Measurements from ENCODE around the gene HSP90AB1.
A peak's percentile ranks its signal among the peaks of the same experiment; 100 is the strongest.

The HSP90AB1 gene

GRCh38 chr6:44255871-44256774 is 9.2 kb downstream of the HSP90AB1 start:
- DNase-seq (ENCODE audit: low spot score): no peak

- no peak for DNase-seq (ENCODE audit: low spot score)
Observed at GRCh38 chr6:44256775-44257024, 9.8 kb downstream of the HSP90AB1 start.

DNA sequence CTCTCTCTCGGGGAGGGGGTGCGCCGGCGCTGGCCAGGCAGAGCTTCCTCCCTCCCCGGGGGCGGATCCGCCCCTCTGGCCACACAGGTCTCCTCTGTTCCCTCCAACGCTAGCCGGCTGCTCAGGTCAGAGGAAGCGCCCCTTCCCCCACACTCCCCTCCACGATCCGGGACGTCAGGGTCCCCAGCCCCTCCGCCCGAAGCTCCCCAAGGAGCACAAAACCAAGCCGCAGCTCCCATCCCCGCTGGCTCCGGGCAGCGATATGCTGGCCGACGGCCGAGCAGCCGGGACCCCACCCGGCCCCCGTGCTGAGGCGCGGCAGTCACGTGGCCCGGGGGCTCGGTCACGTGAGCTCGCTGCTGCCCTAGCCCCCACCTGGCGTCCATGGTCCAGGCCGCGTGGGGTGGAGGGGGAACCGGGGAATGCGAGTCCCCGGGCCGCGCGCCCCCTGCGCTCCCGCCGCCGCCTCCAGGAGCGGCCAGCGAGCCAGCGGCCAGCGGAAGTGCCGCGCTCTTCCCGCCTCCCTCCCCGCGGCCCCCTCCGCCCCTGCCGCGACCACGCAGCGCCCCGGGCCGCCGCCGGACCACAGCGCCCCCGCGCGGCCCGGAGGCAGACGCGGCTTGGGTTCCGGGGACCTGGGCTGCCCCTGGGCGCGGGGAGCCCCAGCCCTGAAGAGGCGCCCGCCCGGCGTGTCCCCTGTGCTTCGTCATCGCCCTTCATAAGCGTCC is 10.3 kb downstream of the HSP90AB1 start, which contains the start of gene SLC35B2:
Gene SLC35B2, minus strand, starts transcription at position 504 of the 728 bp plus-strand sequence. Its CDS starts 118 bp downstream, at position 386.
- DNase-seq (ENCODE audit: low spot score): peak; percentile 92

DNA sequence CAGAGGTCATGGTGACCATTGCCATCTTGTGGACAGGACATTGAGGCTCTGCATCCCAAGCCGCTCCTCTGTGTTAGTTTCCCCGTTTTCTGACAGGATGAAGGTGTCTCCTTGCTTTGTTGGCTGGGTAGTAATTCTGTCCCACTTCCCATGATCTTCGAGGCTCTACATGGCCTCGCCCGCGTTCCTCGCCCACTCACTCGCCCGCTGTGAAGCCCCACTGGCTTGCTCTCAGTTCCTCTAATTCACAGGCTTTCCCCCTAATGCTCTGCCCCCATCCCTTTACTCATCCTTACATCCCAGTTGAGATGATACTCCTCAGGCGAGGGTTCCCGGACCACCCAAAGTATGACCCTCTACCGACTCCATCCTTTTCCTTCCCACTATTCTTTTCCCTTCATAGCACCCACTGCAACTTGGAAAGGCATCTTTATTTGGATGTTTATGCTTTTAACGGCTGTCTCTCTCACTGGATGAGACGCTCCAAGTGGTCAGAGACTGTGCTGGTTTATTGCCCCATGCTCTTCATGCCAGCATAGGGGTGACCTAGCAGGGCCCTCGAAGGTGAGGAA is 10.9 kb downstream of the HSP90AB1 start:
- no peak for DNase-seq (ENCODE audit: low spot score)

DNA sequence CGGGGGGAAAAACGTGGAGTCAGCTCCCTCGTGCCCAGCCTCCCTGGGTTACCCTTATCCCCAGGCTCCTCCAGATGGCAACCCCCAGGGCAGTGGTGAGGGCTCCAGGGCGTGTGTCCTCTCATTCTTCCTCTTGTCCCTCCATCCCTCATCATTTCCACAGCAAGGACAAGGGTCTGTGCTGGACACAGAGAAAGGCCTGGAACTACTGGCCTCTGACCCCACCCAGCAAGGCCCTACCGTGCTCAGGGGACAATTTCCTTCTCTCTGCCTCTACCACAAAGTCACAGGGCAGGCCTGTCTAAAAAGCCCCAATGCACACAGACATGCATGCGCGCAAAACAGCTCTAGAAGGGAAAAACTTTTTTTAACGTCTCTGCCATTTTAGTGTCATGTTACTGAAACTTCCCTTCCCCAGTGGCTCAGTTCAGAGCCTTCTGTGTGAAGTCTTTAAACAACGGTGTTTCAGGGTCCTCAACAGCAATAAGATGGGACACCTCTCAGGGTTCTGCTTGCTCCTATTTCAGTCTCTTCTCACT is 11.5 kb downstream of the HSP90AB1 start:
- no peak for DNase-seq (ENCODE audit: low spot score)

- DNase-seq (ENCODE audit: low spot score): no peak
Observed at GRCh38 chr6:44258921-44259320, 12.0 kb downstream of the HSP90AB1 start.

- DNase-seq (ENCODE audit: low spot score): no peak
Observed at GRCh38 chr6:44260011-44260410, 13.1 kb downstream of the HSP90AB1 start.

DNA sequence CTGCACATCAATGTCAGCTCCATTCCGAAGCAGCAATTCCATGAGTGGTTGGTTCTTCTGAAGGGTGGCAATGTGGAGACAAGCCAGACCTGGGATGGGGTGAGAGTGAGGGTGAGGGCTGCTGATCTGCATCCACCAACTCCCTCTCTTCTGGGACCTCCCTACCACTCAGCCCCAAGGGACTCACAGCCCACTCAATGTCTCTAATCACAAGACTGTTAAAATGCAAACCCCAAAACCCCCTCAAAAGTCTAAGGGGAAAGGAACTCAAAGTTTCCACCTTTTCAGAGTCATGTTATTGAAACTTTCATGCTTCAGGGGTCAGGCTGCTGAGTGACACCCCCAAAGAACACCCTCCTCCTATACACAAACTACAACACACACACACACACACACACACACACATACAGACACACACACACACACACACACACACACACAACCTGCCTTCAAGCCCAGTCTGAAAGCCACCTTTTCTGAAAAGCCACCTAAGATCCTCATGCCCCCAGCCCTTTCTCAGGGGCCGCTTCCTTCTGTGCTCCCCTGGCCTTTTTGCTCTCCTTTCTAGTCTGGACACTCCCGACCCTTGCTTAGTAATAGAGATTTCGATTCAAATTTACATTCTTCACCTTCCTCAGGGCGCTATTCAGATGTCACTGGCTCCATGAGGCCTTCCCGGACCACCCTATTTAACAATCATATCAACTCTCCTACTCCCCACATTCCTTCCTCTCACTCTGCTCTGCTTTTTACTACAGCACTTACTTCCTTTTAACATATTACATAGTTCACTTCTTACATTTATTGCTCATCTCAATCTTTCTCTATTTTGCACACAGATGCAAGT is 13.8 kb downstream of the HSP90AB1 start:
- DNase-seq (ENCODE audit: low spot score): no peak

DNA sequence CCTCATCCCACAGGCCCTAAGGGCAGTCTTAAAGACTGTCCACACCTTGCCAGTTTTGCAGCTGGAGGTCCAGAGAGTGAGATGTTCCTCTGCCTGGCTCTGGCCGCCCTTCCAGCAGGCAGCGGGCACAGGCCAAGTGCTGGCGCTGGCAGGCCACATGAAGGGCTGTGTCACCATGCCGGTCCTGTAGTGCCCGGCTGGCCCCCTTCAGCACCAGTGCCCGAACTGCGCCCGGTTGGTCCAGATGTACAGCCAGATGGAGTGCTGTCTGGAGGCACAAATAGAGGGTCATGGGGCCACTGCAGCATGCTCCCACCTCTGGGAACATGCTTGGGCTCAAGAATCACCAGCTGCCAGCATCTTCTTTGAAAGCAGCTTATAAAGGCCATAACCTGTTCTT is 14.7 kb downstream of the HSP90AB1 start:
- DNase-seq (ENCODE audit: low spot score): no peak

DNA sequence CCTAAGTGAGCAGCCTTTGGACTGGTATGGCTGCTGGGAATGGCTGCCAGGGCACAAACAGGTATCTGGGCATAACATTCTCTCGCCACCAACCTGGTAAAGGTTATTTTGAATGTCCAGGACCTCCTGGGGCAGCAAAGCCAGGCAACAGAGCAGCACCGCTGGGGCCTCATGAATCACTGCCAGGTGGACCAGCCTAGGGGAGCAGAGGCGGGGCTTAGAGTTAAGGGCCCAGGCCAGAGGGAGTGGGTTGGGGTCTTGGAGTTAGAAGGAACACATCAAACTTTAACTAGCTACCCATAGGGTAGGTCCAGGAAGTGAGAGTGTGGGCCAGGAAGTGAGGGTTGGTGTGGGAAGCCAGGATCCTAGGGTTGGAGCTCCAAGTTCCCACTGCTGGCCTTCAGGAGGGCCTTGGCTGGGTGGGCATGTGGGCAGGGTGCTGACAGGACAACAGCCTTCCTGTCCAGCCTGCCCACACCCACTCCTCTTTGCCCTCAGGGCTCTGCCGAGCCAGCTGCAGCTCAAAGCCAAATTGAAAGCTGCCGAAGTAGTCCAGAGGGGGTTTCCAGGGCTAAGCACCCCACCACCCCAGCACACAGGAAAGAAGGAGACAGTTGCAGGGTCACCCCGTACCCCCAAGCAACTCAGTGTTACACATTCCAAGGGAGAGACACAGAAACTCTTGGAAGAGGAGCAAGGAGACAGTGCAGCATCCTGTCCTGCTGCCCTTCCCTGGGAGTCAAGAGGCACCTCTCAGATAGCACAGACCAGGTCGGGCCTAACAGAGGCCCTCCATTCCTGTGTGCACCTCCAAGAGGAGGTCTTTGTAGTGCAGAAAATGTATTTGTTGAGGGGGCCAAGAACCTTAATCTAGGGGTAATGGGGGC is 15.8 kb downstream of the HSP90AB1 start:
- DNase-seq (ENCODE audit: low spot score): no peak

DNA sequence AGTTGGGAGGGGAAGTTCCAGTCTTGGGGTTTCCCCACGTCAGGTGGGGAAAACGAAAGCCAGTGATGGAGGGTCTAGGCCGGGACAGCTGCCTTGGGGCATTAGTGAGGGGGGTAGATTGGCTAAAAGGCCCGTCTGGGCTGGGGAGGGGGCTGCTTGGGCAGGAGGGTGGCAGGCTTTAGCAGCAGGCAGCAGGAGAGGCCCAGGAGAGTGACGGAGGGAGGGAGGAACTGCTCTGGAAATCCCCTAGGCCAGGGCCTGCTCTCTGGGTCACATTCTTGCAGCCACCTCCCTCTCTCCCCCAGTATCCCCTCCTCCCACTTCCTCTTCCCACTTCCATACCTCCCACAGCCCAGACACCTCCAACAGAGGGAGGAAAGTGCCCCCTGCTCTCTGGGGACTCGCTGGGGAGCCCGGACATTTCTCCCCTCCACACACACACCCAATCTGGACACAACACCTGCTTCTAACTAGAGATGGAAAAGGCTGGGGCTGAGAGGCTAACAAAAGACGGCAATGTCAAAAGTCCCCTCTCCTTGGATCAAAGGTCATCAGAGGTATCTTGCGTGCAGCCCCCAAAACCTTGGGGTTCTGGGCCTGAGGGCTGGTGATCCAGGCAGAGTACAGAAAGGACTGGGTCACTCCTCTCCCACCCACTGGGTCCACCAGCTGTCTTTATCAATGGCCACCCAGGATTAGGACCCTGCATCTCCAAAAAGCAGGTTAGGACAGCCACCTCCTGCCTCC is 16.6 kb downstream of the HSP90AB1 start:
- DNase-seq (ENCODE audit: low spot score): no peak

GRCh38 chr6:44264154-44265006 is 17.5 kb downstream of the HSP90AB1 start:
- DNase-seq (ENCODE audit: low spot score): no peak

GRCh38 chr6:44265007-44265721 is 18.3 kb downstream of the HSP90AB1 start, which contains the start of gene NFKBIE:
TSS of gene NFKBIE (minus strand) at chr6:44265551. CDS start at chr6:44265346, 205 bp downstream.
- DNase-seq (ENCODE audit: low spot score): peak; percentile 98

- no peak for DNase-seq (ENCODE audit: low spot score)
Observed at GRCh38 chr6:44265722-44266233, 18.9 kb downstream of the HSP90AB1 start.

- DNase-seq (ENCODE audit: low spot score): no peak
Observed at GRCh38 chr6:44266347-44266746, 19.4 kb downstream of the HSP90AB1 start.

DNA sequence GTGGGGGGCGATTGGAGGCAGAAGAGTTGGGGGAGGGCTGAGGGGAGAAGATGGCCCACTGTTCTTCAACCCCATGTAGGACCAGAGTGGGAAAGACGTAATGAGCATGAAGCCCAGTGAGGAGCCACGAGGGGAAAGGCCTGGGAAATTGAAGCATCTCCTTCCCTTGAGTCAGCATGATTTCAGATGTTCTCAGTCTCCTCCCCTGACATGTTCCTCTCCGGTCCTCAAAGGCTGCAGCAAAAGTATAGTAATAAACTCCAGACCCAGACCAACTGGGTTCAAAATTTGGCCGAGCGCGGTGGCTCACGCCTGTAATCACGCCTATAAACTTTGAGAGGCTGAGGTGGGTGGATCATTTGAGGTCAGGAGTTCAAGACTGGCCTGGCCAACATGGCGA is 20.4 kb downstream of the HSP90AB1 start:
- no peak for DNase-seq (ENCODE audit: low spot score)

GRCh38 chr6:44268095-44268628 is 21.3 kb downstream of the HSP90AB1 start:
- peak; percentile 71 for DNase-seq (ENCODE audit: low spot score)

Measured in AG08396 (cell line).